Activated CD4-positive, alpha-beta T cell treated with anti-CD3 and anti-CD28 coated beads, Interleukin-2, amount 50 U/mL, for 48 hours (primary cell): Measurements from ENCODE around the gene TCTN3.
"Not testable (repeated sequence)": the region's sequence is repeated elsewhere in the genome, so short reads cannot be mapped to it uniquely, and the experiment has no call there.

ENCODE experiments used
- DNase-seq, 2 experiments: peaks; one replicate each; pipeline ENCODE4 v3.0.0-alpha.2; 2020

TCTN3 gene

DNA sequence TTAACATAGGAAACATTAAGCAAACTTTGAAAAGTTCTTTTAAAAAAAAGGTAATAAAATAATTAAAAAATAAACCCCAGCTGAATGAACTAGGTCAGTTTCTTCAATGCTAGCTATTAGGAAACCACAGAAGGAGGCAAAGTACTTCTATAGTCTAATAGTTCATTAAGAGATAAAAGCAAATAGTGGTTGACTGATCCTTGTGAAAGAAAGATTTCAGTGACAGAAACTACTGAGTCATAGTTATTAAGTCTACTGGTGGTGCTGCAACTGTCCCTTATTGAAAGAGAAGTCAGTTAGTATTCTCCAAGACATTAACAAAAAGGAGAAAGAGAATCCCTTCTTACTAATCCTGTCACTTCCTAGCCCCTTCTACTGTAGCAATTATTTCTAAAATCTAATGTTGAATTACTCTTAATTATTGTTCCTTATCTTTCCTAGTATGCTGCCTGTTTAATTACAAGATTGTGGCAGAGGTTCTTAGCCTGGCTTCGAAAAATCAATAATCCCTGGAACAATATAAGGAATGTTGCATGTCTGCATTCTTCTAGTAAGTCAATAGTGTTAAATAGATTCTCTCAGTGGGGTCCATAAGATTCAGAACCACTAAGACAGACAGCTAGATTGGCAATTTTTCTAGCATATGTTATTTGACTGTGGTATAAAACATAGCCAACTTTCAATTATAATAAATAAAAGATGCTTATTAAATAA, 18.2 kb downstream of the TCTN3 start:
- no peak for DNase-seq

DNA sequence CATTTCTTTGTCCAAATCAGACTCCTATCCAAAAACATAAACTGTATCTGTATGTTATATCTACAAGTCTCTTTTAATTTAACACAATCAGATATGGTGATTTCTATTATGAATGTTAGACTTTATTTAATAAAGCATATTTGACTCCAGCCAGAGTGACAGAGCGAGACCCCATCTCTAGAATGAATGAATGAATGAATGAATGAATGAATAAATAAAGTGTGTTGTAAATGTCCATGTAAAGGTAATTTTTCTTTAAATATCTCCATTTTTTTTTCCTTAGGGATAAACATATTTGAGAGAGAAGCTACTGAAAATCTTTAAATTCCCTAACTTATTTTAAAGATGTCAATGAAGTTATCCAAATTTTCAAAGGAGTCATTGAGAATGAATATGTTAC, 19.1 kb downstream of the TCTN3 start:
- no peak for DNase-seq

DNA sequence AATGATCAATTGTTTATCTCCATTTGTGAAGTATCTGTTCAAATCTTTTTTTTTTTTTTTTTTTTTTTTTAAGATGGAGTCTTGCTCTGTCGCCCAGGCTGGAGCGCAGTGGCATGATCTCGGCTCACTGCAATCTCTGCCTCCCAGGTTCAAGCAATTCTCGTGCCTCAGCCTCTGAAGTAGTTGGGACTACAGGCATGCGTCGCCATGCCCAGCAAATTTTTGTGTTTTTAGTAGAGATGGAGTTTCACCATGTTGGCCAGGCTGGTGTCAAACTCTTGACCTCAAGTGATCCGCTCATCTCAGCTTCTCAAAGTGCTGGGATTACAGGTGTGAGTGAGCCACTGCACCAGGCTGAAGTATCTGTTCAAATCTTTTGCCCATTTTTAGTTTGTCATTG, 21.1 kb downstream of the TCTN3 start:
- DNase-seq: not testable (repeated sequence)

DNA sequence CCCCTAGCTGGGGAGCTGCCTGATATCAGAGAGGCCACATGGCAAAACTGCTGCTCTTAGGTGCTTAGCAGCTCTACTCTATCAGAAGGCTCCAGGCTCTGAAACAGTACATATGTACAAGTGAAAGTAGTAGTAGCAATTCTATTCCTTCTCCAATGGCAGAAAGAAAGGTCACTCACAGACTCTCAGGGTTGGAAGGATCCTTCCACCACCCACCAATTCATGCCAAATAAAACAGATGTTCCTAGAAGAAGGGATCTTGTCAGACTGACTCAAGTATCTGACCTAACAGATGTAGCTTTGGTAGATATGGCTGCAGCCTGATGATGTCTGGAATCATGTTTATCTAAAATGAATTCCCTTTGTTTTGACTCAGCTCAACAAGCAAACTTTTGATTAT, 29.2 kb downstream of the TCTN3 start:
- DNase-seq: no peak

DNA sequence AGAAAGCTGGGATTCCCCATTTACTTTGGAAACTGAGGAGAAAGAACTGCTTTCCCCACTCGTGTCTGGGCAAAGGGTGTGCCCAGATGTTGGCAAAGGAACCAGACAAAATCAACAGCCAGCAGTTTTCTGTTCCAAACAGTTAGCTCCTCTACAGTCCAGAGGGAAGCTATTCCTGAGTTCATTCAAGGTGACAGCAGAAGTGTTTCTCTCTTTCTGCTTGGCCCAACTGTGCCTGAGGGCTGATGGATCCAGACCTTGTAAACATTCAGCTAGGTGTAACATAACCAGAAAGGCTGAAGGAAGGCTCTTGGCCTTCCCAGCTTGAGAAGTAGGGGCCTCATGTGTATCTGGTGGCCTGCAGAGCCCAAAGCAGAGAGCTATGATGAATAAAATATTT, 30.2 kb downstream of the TCTN3 start:
- DNase-seq: no peak

DNA sequence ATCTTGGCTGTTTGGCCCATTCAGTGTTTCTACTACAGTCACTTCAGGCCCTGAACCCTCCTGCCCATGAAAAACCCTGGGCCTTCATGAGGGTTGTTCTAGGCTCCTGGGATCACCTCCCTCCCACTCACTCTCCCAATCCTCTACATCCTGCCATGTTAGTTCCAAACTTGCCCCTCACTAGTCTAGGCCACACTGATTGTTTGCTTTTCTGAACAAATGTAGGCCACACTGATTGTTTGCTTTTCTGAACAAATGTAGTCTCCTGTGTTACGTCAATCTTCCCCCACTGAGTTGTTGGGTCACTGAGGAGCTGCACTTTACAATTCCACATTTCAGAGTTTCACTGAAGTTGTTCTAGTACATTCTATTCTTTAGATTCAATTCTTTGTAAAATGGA, 31.9 kb downstream of the TCTN3 start:
- DNase-seq: no peak

DNA sequence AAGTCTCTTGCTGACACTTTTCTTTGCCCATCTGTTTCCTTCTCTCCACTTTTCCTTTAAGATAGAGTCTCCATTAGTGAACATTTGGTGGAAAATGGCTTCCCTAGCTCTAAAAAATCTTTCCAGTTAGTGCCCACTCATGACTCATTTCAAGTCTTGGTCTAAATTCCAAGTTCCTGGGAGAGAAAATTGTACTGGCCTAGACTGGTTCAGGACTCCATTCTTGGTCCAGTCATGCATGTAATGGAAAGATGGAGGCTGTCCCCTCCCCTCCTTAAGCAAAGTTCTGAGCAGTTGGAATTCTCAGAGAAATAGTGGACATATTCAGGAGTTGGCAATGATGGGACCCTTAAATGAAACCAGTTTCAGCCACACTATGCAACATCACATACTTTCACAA, 33.4 kb downstream of the TCTN3 start:
- DNase-seq: no peak

DNA sequence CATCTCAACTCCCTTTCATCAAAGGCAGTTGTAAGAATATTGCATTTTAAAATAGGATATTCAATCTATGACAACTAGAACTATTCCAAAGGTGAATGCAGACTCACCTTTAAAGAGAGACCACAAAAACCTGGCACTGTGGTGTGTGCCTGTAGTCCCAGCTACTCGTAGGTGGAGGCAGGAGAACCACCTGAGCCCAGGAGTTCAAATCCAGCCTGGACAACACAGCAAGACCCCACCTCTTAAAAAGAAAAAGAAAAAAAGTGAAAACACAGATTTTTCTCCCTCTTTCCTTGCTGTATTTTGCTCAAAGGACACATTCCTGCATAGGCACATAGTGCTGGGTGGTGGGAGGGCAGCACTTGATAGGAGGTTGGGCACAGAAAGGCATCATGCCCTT, 36.5 kb downstream of the TCTN3 start:
- no peak for DNase-seq

DNA sequence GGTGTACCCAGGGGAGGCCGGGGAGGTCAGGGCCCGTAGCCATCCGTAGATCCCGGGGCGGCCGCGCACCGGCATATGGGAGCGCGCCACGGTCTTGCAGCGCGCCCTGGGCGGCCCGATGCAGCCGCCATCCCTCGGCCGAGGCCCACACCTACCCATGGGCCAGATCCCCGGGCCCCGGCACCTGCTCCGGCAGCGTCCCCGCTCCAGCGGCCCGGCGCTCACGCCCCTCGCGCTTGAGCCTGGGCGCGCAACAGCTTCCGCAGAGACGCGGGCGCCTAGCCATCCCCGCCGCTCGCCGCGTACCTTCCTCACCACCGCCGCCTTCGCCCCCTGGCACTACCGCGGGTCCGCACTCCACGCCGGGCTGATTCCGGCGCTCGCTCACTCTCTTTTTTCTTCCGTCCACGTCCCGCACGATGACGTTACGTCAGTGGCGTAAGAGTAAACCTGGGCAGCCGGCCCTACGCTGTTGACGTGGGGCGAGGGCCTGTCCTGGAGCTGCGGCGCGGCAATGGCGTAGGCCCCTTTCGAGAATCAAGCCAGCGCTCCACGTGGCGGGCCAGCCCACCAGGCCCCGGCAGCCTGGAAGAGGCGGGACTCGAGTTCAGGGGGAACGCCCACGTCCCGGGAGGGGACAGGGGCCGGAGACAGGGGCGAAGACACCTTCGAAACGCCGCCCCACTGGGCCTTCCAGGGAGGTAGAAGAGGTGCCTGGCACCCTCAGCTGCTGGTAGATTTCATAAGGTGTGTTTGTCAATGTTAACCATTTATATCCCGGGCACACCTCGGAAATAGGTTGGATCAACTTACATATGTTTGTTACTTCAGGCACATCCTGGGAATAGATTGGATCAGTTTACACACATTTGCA, 37.2 kb downstream of the TCTN3 start, which contains the start of gene ALDH18A1:
Gene ALDH18A1, minus strand, starts transcription at position 421 of the 874 bp plus-strand sequence. CDS start 3,334 bp downstream, outside the sequence.
- DNase-seq: peak; percentile 92 to 93

DNA sequence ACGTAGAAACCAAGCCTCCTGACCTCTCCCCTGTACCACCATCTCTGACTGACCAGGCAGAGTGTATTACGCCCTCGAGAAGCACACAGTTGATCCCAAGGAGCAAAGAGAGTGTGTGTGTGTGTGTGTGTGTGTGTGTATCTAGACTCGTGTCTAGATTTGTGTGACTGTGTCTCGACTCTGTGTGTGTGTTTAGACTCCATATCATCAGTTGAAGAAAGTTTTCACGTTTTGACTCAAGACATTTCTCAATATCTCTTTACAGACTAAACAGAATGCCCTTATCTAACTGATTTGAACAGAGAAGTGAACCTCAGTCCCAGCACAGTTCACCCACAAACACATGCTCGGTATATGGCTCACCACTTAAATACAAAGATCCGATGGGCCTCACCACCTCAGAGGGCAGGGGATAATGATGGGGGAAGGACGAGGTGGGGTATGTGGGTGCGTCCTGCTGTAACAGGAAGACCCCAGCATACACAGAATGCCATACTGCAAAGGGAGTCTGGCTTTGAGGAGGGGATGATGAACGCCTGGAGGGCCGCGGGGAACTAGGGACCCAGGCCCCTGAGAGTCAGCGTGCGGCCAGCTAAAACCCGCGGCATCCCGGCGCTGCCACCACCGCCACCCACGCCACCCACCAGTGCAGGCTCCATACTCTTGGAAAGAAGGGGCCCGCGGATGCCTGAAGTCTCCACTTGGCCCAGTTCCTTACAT, 38.0 kb downstream of the TCTN3 start:
- DNase-seq: peak; percentile 31 to 38

DNA sequence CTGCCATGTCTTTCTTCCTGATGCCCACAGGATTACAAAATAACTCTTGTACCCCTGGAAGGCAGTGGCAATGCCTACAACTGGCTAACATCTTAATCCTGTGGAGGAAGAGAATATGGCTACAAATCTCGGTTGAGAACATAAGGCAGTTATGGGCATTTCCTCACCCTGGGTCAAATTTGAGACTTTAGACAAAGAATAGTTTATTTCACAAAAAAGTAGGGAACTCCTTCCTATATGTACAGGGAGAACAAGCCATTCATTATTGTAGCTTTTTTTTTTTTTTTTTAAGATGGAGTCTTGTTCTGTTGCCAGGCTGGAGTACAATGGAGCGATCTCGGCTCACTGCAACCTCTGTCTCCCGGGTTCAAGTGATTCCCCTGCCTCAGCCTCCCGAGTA, 39.8 kb downstream of the TCTN3 start:
- no peak for DNase-seq

DNA sequence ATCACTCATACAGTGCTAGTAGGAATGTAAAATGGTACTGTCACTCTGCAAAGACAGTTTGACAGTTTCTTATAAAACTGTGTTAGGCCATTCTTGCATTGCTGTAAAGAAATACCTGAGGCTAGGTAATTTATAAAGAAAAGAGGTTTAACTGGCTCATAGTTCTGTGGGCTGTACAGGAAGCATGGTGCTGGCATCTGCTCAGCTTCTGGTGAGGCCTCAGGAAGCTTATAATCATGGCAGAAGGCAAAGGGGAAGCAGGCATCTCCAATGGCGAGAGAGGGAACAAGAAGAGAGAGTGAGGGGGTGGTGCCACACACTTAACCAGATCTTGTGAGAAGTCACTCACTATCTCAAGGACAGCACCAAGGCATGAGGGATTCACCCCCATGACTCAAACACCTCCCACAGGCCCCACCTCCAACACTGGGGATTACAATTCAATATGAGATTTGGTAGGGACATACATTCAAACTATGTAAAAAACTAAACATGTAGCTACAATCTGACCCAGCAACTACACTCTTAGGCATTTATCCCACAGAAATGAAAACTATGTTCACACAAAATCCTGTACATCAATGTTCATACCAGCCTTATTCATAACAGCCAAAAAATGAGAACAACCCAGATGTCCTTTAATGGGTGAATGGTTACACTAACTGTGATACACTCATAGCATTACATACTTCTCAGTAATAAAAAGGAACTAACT, 42.2 kb downstream of the TCTN3 start:
- no peak for DNase-seq

DNA sequence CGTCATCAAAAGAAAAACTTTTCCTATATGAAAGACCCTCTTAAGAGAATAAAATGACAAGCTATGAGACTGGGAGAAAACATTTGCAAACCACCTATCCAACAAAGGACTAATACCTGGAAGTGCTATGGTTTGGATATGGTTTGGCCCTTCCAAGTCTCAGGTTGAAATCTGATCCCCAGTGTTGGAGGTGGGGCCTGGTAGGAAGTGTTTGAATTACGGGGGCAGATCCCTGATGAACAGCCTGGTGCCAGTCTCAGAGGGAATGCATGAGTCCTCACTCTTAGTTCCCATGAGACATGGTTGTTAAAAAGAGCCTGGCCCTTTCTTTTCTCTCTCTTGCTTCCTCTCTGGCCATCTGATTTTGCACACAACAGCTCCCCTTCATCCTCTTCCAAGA, 43.5 kb downstream of the TCTN3 start:
- no peak for DNase-seq

DNA sequence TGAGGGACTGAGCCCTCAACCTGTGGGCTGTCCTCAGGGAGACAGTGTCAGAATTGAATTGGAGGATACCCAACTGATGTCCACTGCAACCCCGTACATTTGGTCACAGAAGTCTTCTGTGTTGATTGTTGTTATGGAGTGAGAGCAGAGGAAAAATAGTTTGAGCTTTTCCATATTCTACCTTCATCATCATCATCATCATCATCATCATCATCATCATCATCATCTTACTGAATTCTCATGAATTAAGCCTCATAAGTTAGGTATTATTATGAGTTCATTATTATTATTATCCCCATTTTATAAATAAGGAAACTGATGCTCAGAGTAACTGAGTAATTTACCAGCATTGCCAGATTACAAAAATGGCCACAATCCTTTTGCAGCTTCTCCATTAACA, 45.6 kb downstream of the TCTN3 start:
- no peak for DNase-seq

DNA sequence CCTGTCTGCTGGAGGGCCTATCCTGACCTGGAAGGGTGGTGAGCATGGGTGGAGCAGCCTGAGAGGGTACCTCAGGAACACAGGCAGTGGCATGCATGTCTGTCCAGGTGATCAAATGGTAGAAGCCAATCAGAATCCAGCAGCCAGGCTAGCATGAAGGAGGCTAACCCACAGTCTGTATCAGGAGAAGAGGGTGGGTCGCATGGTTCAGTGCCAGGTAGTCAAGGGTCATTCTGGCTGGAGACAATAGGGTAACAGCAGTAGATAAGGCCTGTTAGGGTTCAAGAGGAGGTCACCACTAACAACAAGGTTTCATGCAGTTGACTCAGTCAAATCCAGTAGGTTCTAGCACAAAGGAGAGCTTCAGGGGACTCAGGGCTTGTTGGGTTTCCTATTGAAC, 47.6 kb downstream of the TCTN3 start:
- no peak for DNase-seq

DNA sequence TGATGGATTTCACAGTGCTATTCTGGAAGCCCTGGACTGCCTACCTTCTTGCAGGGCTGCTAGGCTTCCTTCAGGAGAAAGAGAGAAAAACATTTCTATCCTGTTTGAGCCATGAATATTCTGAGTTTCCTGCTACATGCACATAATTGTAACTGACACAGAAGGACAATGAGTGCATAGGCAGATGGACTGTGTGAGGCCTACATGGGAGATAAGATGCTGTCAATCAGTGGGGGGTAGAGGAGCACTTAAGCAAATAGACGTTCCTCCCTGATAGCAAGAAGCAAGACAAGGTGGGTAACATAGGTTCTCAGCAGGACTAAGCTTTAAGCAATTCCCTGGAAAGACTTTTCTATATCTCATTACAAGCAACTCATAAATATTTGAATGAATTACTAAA, 48.8 kb downstream of the TCTN3 start:
- no peak for DNase-seq

DNA sequence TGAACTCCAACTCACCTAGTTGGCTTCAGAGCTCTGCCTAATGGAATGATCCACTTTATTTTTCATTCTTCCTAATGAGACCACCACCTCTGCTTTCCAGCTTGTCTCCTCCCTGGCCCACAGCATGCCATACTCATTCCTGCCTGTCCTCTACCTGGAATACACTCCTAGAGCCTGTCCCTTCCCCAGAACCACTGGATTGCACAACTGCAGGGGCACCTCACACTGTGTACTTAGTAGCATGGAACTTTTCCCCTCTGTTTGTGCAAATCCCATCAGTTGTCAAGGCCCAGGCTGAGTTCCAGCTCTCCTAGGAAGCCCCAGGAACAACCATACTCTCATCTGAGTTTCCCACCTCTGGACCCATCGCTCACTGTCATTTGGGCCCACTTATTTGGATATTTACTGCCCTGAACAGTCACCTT, 52.8 kb downstream of the TCTN3 start:
- DNase-seq: no peak

DNA sequence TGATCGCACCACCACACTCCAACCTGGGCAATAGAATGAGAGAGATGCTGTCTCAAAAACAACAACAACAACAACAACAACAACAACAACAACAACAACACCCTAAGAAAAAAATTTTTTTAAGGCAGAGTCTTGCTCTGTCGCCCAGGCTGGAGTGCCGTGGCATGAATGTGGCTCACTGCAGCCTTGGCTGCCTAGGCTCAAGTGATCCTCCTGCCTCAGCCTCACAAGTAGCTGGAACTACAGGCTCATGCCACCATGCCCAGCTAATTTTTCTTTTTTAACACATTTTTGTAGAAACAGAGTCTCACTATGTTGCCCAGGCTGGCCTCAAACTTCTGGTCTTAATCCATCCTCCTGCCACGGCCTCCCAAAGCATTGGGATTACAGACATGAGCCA, 55.8 kb downstream of the TCTN3 start:
- DNase-seq: no peak

DNA sequence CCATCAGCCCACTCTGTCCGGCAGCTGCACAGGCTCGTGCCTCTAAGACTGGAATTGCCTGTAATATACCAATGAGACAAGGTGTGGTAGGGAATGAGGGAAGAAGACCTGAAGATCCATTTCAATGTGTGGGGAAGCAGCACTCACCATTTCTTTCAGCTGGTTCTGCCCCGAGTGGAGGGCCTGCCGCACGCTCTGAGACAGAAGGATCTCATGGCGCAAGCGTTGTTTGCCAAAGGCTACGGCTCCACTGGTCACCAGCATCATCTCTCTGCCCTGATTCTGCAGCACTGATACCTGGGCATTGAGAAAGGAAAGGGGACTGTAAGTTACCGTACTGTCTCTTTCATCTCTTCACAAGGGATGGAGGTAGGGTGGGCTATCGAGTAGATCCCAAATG, 56.6 kb downstream of the TCTN3 start:
- DNase-seq: no peak

DNA sequence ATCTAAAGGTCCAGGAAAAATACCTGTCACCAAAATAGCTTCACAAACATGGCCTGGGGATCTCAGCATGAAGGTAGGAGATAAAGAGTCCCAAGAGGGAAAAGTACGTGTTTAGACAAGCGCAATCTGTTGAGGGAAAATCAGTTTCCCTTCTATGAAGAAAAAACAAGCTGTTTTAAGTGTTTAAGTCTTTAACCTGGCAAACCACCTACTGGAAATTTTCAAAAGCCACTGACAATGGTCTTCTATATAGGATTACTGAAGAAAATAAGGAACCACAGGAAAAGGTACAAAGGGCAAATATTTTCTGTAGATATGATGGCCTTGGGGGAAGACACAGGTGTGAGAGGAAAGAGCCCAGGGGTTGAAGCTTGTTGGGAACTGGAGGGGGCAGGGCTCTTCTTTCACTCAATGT, 58.4 kb downstream of the TCTN3 start:
- no peak for DNase-seq

DNA sequence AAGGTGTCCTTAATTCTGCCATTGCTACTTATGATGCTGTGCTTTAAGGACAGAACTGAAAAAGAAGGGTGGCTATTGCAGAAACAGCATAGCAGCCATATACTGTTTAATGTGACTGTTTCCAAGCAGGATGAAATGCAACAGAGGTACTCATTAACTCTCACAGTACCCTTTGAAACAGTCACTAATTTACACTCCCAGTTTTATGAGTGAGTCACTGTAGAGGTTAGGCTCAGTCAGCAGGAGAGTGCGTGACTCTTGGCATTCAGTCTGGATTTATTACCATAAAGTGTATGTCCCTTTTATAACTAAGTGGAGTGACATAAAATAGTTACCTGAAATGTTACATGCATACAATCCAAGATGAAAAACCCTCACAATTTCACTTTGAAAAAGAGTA, 64.9 kb downstream of the TCTN3 start:
- DNase-seq: no peak

DNA sequence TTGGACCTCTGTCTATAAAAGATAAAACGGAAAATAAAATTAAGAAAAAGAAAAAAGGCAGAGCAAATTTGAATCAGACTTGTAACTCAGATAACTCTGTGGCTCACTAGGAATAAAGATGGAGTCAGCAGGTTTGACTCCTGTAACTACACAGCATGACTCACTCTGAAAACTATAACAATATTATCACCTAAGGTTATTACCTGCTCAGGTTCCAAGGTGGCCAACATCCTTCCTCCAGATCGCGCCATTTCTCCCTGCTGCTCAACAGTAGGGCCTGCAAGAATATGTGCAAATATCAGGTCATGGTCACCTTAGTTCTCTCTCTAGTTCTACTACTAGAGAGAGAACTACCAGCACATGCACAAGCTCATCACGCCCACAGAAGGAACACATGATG, 67.2 kb downstream of the TCTN3 start:
- DNase-seq: no peak

DNA sequence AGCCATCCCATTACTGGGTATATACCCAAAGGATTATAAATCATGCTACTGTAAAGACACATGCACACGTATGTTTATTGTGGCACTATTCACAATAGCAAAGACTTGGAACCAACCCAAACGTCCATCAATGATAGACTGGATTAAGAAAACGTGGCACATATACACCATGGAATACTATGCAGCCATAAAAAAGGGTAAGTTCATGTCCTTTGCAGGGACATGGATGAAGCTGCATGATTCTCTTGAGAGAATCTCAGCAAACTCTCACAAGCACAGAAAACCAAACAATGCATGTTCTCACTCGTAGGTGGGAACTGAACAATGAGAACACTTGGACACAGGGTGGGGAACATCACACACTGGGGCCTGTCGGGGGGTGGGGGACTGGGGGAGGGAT, 73.3 kb downstream of the TCTN3 start:
- DNase-seq: not testable (repeated sequence)
